ENCODE measurements around the gene LRRC8C.
A peak's percentile ranks its signal among the peaks of the same experiment; 100 is the strongest.
"Not testable (repeated sequence)": the region's sequence is repeated elsewhere in the genome, so short reads cannot be mapped to it uniquely, and the experiment has no call there.

The LRRC8C gene
- 95.0 to 107 (median 107) reads per million in 3 donors for total RNA-seq

- H3K4me3 ChIP-seq (ENCODE audit: insufficient read depth, low read depth, low read length, poor library complexity, severe bottlenecking): peak within 1 kb of the TSS; percentile 90
- H3K9me3 ChIP-seq (ENCODE audit: control insufficient read depth, low read length): no peaks in the 10 kb centered on the region
- H3K27ac ChIP-seq (ENCODE audit: insufficient read depth, low read length, poor library complexity, severe bottlenecking): peak within 1 kb of the TSS; percentile 93
- H3K36me3 ChIP-seq (ENCODE audit: control insufficient read depth, insufficient read depth, low read length): no peaks in the 10 kb centered on the region
- DNase-seq: peak; percentile 76 to 81 (median 80)
- H3K27me3 ChIP-seq (replicated peaks; ENCODE audit: control insufficient read depth, insufficient read depth, low read length, poor library complexity, severe bottlenecking): no peaks in the 10 kb centered on the region
- peaks cover 58% of the 10 kb centered on the region for H3K4me1 ChIP-seq (ENCODE audit: control insufficient read depth, insufficient read depth, low read length, poor library complexity, severe bottlenecking)
These were observed at the start of gene LRRC8C for GRCh38 chr1:89632657-89633247. TSS of gene LRRC8C (plus strand) at chr1:89633120. CDS start at chr1:89686474, 53,354 bp downstream.

DNA sequence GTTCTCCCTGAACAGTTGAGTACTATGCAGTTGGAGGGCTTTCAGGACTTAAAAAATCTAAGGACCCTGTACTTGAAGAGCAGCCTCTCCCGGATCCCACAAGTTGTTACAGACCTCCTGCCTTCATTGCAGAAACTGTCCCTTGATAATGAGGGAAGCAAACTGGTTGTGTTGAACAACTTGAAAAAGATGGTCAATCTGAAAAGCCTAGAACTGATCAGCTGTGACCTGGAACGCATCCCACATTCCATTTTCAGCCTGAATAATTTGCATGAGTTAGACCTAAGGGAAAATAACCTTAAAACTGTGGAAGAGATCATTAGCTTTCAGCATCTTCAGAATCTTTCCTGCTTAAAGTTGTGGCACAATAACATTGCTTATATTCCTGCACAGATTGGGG, 48.7 kb upstream of the LRRC8C start:
- no peak overlapping the region for H3K4me3 ChIP-seq (ENCODE audit: insufficient read depth, low read depth, low read length, poor library complexity, severe bottlenecking)
- no peaks in the 10 kb centered on the region for H3K4me1 ChIP-seq (ENCODE audit: control insufficient read depth, insufficient read depth, low read length, poor library complexity, severe bottlenecking)
- no peak for DNase-seq
- no peaks in the 10 kb centered on the region for H3K27me3 ChIP-seq (replicated peaks; ENCODE audit: control insufficient read depth, insufficient read depth, low read length, poor library complexity, severe bottlenecking)
- H3K9me3 ChIP-seq (ENCODE audit: control insufficient read depth, low read length): no peaks in the 10 kb centered on the region
- H3K36me3 ChIP-seq (ENCODE audit: control insufficient read depth, insufficient read depth, low read length): peaks cover 22% of the 10 kb centered on the region
- no peak overlapping the region for H3K27ac ChIP-seq (ENCODE audit: insufficient read depth, low read length, poor library complexity, severe bottlenecking)

- H3K36me3 ChIP-seq (ENCODE audit: control insufficient read depth, insufficient read depth, low read length): peaks cover 21% of the 10 kb centered on the region
- no peak overlapping the region for H3K27ac ChIP-seq (ENCODE audit: insufficient read depth, low read length, poor library complexity, severe bottlenecking)
- no peaks in the 10 kb centered on the region for H3K27me3 ChIP-seq (replicated peaks; ENCODE audit: control insufficient read depth, insufficient read depth, low read length, poor library complexity, severe bottlenecking)
- DNase-seq: no peak
- H3K4me1 ChIP-seq (ENCODE audit: control insufficient read depth, insufficient read depth, low read length, poor library complexity, severe bottlenecking): no peaks in the 10 kb centered on the region
- no peak overlapping the region for H3K4me3 ChIP-seq (ENCODE audit: insufficient read depth, low read depth, low read length, poor library complexity, severe bottlenecking)
- H3K9me3 ChIP-seq (ENCODE audit: control insufficient read depth, low read length): no peaks in the 10 kb centered on the region
These were observed 48.1 kb upstream of the LRRC8C start for GRCh38 chr1:89584781-89585180.

DNA sequence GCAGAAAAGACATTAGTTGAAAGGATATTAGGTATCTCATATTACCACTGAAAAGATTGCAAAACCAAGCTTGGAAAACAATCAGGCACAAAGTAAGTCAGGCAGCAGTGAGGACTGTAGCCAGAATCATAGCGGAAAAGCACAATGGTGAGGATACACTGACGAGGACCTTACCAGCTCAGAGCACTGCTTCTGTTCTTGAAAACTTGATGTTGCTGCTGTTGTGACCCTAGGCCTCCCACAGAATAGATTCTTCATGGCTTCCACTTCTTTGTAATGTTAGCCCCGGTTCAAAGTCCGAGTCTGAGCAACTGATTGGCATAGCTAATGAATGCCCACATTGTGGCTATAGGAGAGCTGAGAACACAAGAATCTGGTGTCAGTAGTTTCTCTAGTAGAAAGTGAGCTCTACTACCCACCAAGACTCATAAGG, 45.2 kb upstream of the LRRC8C start:
- Histone ChIP-seq H3K4me1 (ENCODE audit: control insufficient read depth, insufficient read depth, low read length, poor library complexity, severe bottlenecking) (no peaks in the 10 kb centered on the region), H3K36me3 (ENCODE audit: control insufficient read depth, insufficient read depth, low read length) (peaks cover 11% of the 10 kb centered on the region), H3K27ac (ENCODE audit: insufficient read depth, low read length, poor library complexity, severe bottlenecking) (no peak overlapping the region), H3K27me3 (replicated peaks; ENCODE audit: control insufficient read depth, insufficient read depth, low read length, poor library complexity, severe bottlenecking) (no peaks in the 10 kb centered on the region), H3K9me3 (ENCODE audit: control insufficient read depth, low read length) (no peaks in the 10 kb centered on the region), H3K4me3 (ENCODE audit: insufficient read depth, low read depth, low read length, poor library complexity, severe bottlenecking) (no peak overlapping the region)
- no peak for DNase-seq

DNA sequence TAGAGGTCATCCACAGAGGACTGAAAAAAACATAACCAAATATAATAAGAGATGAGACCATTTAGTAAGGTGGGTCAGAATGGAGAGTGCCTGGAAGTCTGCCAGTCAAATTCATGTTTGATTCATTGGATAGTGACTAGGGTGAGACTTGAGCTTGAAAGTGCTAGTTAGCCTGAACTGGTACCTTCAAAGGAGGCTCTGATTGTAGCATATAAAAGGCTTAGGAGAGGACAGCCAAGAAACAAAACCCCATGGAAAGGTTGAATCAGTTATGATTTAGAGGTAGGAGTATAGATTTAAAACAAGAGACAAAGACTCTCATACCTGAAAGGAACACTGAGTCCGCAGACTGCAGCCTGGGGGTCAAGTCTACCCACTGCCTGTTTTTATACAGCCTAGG, 44.4 kb upstream of the LRRC8C start:
- no peak overlapping the region for H3K4me3 ChIP-seq (ENCODE audit: insufficient read depth, low read depth, low read length, poor library complexity, severe bottlenecking)
- H3K27me3 ChIP-seq (replicated peaks; ENCODE audit: control insufficient read depth, insufficient read depth, low read length, poor library complexity, severe bottlenecking): no peaks in the 10 kb centered on the region
- no peaks in the 10 kb centered on the region for H3K4me1 ChIP-seq (ENCODE audit: control insufficient read depth, insufficient read depth, low read length, poor library complexity, severe bottlenecking)
- peaks cover 3% of the 10 kb centered on the region for H3K36me3 ChIP-seq (ENCODE audit: control insufficient read depth, insufficient read depth, low read length)
- no peaks in the 10 kb centered on the region for H3K9me3 ChIP-seq (ENCODE audit: control insufficient read depth, low read length)
- DNase-seq: no peak
- no peak overlapping the region for H3K27ac ChIP-seq (ENCODE audit: insufficient read depth, low read length, poor library complexity, severe bottlenecking)

GRCh38 chr1:89589515-89589914, 43.4 kb upstream of the LRRC8C start:
- Histone ChIP-seq H3K27ac (ENCODE audit: insufficient read depth, low read length, poor library complexity, severe bottlenecking) (no peak overlapping the region), H3K27me3 (replicated peaks; ENCODE audit: control insufficient read depth, insufficient read depth, low read length, poor library complexity, severe bottlenecking) (no peaks in the 10 kb centered on the region)
- DNase-seq: no peak

GRCh38 chr1:89590341-89591080, 42.4 kb upstream of the LRRC8C start:
- no peaks in the 10 kb centered on the region for H3K4me1 ChIP-seq (ENCODE audit: control insufficient read depth, insufficient read depth, low read length, poor library complexity, severe bottlenecking)
- no peaks in the 10 kb centered on the region for H3K27me3 ChIP-seq (replicated peaks; ENCODE audit: control insufficient read depth, insufficient read depth, low read length, poor library complexity, severe bottlenecking)
- no peaks in the 10 kb centered on the region for H3K9me3 ChIP-seq (ENCODE audit: control insufficient read depth, low read length)
- H3K4me3 ChIP-seq (ENCODE audit: insufficient read depth, low read depth, low read length, poor library complexity, severe bottlenecking): no peak overlapping the region
- H3K27ac ChIP-seq (ENCODE audit: insufficient read depth, low read length, poor library complexity, severe bottlenecking): no peak overlapping the region
- H3K36me3 ChIP-seq (ENCODE audit: control insufficient read depth, insufficient read depth, low read length): peaks cover 2% of the 10 kb centered on the region
- no peak for DNase-seq

More at GRCh38 chr1:89589515-89589914, 43.4 kb upstream of the LRRC8C start:
- Histone ChIP-seq H3K9me3 (ENCODE audit: control insufficient read depth, low read length) (no peaks in the 10 kb centered on the region), H3K4me3 (ENCODE audit: insufficient read depth, low read depth, low read length, poor library complexity, severe bottlenecking) (no peak overlapping the region), H3K36me3 (ENCODE audit: control insufficient read depth, insufficient read depth, low read length) (peaks cover 2% of the 10 kb centered on the region), H3K4me1 (ENCODE audit: control insufficient read depth, insufficient read depth, low read length, poor library complexity, severe bottlenecking) (no peaks in the 10 kb centered on the region)

GRCh38 chr1:89592861-89593302, 40.0 kb upstream of the LRRC8C start:
- H3K27ac ChIP-seq (ENCODE audit: insufficient read depth, low read length, poor library complexity, severe bottlenecking); DNase-seq; H3K4me3 ChIP-seq (ENCODE audit: insufficient read depth, low read depth, low read length, poor library complexity, severe bottlenecking); H3K27me3 ChIP-seq (replicated peaks; ENCODE audit: control insufficient read depth, insufficient read depth, low read length, poor library complexity, severe bottlenecking); H3K9me3 ChIP-seq (ENCODE audit: control insufficient read depth, low read length); H3K36me3 ChIP-seq (ENCODE audit: control insufficient read depth, insufficient read depth, low read length); H3K4me1 ChIP-seq (ENCODE audit: control insufficient read depth, insufficient read depth, low read length, poor library complexity, severe bottlenecking): not testable (repeated sequence)

DNA sequence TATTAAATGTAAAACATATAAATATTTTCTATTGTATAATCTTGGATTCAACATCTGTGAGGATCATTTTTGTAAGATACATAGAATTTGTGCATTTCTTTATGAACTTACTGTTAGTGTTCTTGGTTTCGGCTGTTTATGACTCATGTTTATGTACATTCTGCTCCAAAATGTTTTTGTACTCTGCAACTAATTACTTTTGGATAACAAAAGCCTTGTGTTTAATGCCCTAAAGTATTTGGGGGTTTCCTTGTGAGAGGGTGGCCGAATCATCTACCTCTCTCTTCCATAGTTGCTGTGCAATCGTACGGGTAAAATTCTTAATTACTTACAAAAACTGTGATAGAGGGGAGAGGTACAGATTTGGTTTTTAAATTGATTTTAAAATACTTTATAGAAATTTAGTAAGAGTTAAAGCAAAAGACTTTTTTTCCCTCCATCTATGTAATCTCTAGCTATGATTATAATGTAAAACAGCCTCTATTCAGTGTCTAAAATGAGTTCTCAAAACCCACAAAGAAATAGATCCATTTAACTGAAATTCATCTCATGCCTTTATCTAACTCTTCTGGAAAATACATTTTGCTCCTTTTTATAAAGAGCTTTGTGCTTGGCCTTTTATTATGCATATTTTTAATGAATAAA, 38.7 kb upstream of the LRRC8C start:
- peaks cover 2% of the 10 kb centered on the region for H3K36me3 ChIP-seq (ENCODE audit: control insufficient read depth, insufficient read depth, low read length)
- no peak for DNase-seq

GRCh38 chr1:89596698-89597097, 36.2 kb upstream of the LRRC8C start:
- Histone ChIP-seq H3K4me3 (ENCODE audit: insufficient read depth, low read depth, low read length, poor library complexity, severe bottlenecking) (no peak overlapping the region), H3K9me3 (ENCODE audit: control insufficient read depth, low read length) (no peaks in the 10 kb centered on the region), H3K4me1 (ENCODE audit: control insufficient read depth, insufficient read depth, low read length, poor library complexity, severe bottlenecking) (no peaks in the 10 kb centered on the region), H3K36me3 (ENCODE audit: control insufficient read depth, insufficient read depth, low read length) (peaks cover 2% of the 10 kb centered on the region), H3K27me3 (replicated peaks; ENCODE audit: control insufficient read depth, insufficient read depth, low read length, poor library complexity, severe bottlenecking) (no peaks in the 10 kb centered on the region), H3K27ac (ENCODE audit: insufficient read depth, low read length, poor library complexity, severe bottlenecking) (no peak overlapping the region)
- DNase-seq: no peak

More for the DNA sequence above, 38.7 kb upstream of the LRRC8C start:
- Histone ChIP-seq H3K4me3 (ENCODE audit: insufficient read depth, low read depth, low read length, poor library complexity, severe bottlenecking) (no peak overlapping the region), H3K27me3 (replicated peaks; ENCODE audit: control insufficient read depth, insufficient read depth, low read length, poor library complexity, severe bottlenecking) (no peaks in the 10 kb centered on the region), H3K27ac (ENCODE audit: insufficient read depth, low read length, poor library complexity, severe bottlenecking) (no peak overlapping the region), H3K9me3 (ENCODE audit: control insufficient read depth, low read length) (no peaks in the 10 kb centered on the region), H3K4me1 (ENCODE audit: control insufficient read depth, insufficient read depth, low read length, poor library complexity, severe bottlenecking) (no peaks in the 10 kb centered on the region)
